ENCODE results near the gene SMPD3. TPM values are rescaled to one million over a fixed set of nuclear protein-coding genes. Genes with fewer than 3 reads are reported as not detected.

SMPD3 gene
- total RNA-seq, 4 donors from 2014 or later, result 0.22 to 0.38 TPM; not detected in 2

DNA sequence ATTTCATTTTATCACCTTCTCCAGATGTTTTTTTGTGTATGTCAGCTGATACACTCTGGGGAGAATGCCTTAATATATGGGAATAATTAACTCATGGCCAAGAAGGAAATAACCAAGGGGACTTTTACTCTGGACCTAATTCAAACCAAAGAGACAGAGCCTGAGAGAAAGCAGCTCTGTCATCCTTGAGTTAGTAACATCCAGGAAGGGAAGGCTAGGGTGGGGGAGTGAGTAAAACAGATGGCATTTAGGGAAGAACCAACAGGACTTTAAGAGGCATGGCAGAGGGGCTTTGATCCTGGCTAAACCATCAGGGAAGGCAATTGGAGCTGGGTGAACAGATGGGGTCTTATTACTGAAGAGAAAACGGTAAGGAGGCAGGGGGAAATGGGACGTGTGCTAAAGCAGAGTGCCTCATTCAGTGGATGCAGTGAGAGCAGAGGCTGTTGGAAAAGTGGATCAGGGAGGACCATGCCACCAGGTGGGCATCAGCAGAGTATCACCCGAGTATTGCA is 2.5 kb upstream of the SMPD3 start:
- no peak for TF ChIP-seq CTCF (IDR thresholded peaks at IDR 0.05; ENCODE audit: low read depth)

- TF ChIP-seq CTCF (IDR thresholded peaks at IDR 0.05; ENCODE audit: low read depth), result no peak
These were observed 502 bp downstream of the SMPD3 start for GRCh38 chr16:68447653-68448359.

- no peak for TF ChIP-seq CTCF (IDR thresholded peaks at IDR 0.05; ENCODE audit: low read depth)
These were observed 1.3 kb downstream of the SMPD3 start for GRCh38 chr16:68446681-68447652.

DNA sequence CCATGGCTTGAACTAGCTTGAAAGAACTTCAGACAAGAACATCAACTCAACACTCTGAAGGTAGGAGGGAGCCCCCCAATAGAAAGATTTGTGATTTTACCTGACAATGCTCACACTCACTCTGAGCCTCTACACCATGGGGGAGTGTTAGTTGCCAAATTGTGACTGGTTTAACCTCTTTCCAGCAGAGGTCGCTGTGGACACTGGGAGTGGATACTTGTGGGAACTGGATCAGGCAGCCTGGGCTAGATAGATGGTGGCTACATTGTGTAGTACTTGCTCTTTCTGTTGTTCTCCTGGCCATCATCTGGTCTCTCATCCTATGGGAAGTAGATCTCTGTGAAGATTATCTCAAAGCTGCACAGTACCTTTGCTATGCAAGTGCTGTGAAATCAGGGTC is 2.9 kb downstream of the SMPD3 start:
- no peak for TF ChIP-seq CTCF (IDR thresholded peaks at IDR 0.05; ENCODE audit: low read depth)

- no peak for TF ChIP-seq CTCF (IDR thresholded peaks at IDR 0.05; ENCODE audit: low read depth)
These were observed 4.2 kb downstream of the SMPD3 start for GRCh38 chr16:68444056-68444657.

DNA sequence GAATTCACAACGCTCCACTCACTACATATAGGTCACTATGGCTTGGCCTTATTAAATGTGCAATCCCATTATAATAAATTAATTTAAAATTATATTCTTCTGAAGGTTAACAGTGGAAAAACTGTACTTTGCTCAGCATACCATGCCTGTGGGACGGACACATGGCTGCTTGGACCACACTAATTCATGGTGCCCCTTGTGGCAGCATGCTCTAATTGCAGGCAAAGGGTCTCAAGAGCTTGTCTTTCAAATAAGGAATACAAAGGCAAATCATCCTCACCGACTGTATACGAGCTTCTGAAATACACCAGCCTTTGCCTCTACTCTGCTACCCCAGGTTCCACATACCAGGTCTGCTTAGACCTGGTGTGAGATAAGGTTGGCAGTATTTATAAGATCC is 11.7 kb downstream of the SMPD3 start:
- no peak for TF ChIP-seq CTCF (IDR thresholded peaks at IDR 0.05; ENCODE audit: low read depth)
